ENCODE data around the gene SDK1.

GRCh38 chr7:4010061-4010605 is 709.1 kb downstream of the SDK1 start:
- TF ChIP-seq CTCF (IDR thresholded peaks at IDR 0.05; ENCODE audit: low read depth, low read length, poor library complexity, severe bottlenecking) (no peak), EZH2phosphoT487 (IDR thresholded peaks at IDR 0.05; ENCODE audit: borderline replicate concordance, low read length) (no peak)

Data from DOHH2 (cell line).